Activated naive CD4-positive, alpha-beta T cell treated with anti-CD3 and anti-CD28 coated beads, Interleukin-2, amount 50 U/mL, for 16 hours (primary cell): ENCODE measurements around the gene ZNF714.
"Not testable (repeated sequence)": the region's sequence is repeated elsewhere in the genome, so short reads cannot be mapped to it uniquely, and the experiment has no call there.

ENCODE experiments used
- DNase-seq: peaks from one replicate; pipeline ENCODE4 v3.0.0-alpha.2; 2020

ZNF714 gene

DNA sequence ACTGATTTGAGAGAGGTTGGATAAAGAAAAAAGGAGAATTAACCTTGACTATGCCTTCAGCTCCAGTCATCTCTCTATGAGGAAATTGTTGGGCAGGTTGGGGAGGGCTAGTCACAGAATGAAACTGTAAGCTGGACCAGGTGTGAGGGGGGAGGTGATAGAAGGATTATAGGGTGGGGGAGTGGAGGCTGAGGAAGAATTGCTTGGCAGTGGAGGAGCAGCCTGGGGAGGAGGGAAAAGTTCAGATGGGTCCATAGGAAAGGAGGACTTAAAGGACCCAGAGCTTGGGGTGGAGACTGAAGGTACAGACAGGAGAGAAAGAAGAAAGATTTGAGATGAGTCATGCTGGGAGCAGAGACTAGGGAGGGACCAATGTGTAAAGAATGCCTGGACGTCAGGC is 51.6 kb downstream of the ZNF714 start:
- DNase-seq = no peak

DNA sequence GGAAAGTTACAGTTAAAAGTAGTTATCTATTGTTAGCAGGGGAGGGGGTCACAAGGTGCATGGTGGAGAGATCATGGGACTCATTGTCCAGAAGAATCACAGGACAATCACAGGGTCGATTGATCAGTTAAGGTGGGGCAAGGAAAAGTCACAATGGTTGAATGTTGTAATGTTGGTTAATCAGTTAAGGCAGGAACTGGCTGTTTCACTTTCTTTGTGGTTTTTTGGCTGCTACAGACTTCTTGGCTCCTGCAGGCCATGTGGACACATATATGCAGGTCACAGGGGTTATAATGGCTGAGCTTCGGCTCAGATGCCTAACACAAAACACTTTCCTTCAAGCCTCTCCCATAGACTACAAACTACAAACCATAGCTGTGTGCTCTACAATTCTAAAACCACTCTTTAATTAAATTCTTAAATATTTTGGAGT is 52.9 kb downstream of the ZNF714 start:
- no peak for DNase-seq

DNA sequence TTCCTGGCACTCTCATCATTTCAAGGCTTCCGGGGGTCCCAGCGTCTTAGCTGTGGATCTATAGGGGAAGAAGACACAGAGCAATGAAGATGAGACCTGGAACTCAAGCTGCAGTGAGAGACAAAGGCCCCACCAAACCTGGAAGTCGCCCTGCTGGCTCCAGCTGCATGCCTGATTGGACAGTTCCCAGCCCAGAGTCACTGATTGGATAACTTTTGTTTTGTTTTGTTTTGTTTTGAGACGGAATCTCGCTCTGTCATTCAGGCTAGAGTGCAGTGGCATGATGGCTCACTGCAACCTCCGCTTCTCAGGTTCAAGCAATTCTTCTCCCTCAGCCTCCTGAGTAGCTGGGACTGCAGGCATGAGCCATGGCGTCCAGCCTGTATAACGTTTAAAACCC is 53.4 kb downstream of the ZNF714 start:
- DNase-seq = no peak

DNA sequence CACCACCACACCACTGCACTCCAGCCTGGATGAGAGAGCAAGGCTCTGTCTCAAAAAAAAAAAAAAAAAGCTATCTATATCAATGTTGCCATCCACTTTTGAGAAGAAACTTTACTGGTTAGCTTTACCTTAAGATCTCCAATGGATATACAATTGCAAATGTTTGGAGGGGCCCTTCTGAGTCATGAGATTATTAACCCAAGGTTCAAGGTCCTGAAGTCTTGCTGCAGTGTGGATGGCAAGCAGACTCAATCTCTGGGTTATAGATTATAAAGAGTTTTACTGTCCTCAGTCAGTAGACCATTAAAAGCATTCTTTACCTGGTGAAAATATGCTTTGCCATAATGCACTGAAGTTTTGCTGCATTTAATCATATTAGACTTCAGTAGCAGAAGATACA is 56.1 kb downstream of the ZNF714 start:
- DNase-seq = no peak

DNA sequence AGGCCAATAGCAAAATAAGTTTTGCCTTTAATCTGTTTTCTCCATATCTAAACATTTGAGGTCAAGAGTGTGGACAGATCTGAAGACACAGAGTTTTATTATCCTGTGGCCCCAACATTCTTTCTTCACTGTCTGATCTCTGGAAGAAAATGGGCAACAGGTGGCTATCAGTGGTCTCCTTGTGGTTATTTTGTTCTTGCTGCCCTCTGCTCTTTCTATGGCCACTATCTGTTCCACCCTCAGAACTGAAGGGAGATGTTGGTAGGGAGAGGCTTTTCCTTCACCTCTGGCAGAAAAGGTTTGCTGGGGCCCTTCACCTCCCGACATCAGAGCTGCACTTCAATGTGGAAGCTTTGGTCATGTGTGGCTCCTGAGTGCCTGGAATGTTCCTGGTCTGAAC is 59.0 kb downstream of the ZNF714 start:
- DNase-seq = not testable (repeated sequence)

DNA sequence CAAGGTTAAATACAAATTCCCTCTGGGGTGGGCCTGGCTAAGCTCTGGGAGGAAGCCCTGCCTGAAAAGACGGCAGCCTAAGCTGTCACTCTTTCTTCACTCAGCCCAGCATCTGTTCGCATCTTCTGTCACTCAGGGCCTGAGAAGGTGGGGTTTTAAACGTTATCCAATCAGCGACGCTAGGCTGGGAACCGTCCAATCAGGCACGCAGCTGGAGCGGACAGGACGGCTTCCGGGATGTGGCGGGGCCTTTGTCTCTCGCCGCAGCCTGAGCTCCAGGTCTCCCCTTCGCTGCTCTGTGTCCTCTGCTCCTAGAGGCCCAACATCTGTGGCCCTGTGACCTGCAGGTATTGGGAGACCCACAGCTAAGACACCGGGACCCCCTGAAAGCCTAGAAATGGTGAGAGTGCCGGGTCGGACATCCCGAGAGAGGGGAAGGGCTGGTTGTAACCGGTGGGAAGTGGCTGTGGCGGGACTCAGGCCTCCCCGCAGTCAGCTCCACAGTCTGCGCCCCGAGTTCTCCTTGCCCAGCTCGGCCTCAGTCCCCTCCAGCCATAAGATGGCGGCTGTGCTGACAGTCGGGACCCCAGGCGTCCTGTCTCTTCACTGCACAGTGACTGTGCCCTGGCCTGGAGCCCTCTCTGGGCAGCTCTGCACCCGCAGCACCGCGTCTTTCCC is 59.9 kb downstream of the ZNF714 start, which contains the start of gene ZNF431:
TSS of gene ZNF431 (plus strand) at position 254 of the 678 bp plus-strand sequence. CDS start at position 398, 144 bp downstream.
- DNase-seq = peak; percentile 87

DNA sequence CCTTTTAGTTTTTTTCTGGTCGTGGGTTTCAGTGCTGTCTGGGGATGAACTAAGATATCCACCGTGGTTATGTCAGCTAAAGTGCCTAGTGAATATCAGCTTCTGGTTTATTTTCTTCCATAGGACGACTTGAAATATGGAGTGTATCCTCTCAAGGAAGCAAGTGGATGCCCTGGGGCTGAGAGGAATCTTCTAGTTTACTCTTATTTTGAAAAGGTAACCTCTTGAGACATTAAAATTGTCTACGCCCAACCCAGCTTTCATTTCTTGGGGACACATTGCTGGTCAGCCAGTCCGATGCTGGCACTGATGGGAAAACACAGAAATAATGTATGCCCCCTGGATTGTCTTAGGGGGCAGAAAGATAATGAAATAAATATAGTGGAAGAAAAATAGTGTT is 61.4 kb downstream of the ZNF714 start:
- DNase-seq = no peak

DNA sequence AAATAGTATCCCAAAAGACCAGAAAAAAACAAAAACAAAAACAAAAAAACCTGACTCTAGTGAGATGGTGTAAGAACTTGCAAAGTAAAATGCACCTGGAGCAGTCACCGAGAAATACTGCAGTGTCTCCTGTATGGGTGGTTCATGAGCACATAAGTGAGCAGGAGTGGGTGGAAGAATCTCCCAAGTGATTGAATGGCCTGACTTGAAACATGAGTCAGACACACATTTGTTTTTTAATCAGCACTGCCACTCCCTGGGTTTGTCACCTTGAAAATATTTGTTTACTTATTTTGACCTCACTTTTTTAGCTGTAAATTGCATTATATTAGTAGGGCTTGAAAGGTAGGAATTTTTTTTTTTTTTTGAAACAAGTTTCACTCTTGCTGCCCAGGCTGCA is 61.9 kb downstream of the ZNF714 start:
- no peak for DNase-seq

DNA sequence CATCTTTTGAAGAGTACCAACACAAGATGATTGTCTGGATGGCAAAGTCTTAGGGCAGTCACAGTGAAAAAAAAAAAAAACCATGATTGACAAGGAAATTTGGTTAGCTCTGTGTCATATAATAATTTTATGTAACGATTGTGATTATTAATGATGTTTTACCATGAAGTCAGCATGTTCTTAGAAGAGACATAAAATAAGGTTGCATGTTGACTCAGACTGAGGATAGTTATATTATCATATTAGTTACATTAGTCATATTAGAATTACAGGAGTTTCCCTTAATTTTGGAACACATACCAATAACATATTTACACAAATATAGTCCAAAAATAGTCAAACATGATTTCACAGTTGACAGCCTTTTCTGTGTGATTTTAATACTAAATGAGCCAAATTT is 65.5 kb downstream of the ZNF714 start:
- DNase-seq = no peak

DNA sequence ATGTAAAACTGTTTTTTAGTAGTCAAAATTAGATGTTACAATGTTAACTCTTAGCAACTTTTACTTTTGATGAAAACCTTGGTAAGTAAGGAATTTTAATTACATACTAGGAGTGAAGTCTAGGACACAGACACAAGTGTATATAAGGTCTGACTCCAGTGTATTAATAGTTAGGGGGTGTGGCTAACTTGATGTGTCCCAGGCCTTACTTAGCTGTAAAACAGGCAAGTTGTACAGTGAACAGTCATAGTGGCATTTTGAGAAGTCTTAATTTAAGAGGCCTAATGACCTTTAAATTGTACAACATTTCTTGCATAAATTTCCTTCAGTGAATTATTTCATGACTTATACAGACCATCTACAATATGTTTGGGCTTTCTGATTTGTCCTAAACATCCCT is 66.7 kb downstream of the ZNF714 start:
- no peak for DNase-seq

DNA sequence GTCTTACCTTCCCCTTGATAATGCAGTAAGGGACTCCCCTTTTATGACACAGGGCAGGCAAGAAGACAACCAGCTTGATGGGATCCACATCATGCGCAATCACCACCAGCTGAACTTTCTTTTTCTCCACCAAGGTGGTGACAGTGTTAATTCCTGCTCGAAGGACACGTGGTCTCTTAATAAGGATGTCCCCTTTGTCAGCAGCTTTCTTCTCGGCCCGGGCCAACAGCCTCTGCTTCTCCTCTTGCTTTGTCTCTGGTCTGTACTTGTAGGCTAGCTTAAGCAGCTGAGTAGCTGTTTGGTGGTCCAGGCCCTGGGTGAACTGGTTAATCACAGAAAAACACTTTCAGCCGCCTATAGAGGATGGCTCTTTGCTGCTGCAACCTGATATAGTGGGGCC is 67.9 kb downstream of the ZNF714 start:
- DNase-seq = no peak

DNA sequence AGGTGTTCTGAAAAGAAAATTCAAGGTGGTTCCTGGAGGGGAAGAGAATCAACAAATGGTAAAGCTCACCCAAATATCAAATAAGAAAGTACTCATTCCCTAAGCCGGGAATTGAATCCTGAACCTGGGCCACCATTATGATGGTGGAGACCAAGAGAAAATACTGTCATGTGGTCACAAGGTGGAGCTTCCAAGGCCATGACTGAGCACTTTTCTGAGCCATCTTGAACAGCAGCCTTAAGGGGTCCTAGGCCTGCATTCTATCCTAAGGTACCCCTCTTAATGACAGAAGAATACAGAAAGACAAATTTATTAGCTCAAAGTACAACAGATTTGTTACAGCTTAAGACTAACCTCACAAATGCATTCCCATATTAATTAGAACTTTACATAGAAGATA is 69.5 kb downstream of the ZNF714 start:
- DNase-seq = no peak

DNA sequence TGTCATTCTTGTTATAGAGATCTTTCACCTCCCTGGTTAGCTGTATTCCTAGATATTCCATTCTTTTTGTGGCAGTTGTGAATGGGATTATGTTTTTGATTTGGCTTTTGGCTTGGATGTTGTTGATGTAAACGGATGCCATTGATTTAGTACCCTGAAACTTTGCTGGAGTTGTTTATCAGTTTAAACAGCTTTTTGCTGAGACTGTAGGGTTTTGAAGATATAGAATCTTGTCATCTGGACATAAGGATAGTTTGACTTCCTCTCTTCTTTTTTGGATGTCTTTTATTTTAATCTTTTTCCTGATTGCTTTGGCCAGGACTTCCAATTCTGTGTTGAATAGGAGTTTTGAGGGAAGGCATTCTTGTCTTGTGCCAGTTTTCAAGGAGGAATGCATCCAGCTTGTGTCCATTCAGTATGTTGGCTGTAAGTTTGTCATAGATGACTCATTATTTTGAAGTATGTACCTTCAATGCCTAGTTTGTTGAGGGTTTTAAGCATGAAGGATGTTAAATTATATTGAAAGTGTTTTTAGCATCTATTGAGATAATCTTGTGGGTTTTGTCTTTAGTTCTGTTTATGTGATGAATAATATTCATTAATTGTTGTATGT is 76.6 kb downstream of the ZNF714 start:
- no peak for DNase-seq

DNA sequence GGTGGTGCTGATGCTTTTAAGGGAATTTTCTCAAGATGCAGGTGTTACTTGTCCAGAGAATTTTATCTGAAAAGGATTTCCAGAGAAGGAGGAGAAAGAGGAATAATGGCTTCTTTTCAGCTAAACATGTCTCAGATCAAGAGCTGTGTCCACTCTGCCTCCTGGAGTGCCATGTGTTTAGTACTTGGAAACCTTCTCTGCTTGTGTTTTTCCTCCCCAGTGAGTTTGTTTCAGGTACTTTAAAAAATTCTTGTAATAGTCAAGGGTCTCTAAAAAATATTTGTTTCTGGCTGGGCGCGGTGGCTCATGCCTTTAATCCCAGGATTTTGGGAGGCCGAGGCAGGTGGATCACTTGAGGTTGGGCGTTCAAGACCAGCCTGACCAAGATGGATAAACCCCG is 82.5 kb downstream of the ZNF714 start:
- DNase-seq = no peak

DNA sequence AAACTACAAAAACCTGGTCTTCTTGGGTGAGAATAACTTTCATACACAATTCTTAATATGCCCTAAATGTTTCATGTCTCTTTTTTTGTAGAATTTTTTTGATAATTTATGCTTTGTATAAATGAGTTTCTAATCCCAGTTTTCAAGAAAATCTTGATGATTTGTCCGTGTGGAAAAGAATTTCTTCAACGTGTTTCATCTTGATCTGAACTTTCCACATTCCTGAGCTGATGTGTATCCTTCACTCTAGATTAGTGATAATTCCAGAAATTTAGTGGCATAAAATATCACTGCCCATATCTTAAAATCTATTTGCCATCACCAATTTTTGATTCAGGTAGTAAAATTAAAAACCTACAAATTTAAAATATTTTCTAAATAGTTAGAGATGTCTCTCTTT is 84.4 kb downstream of the ZNF714 start:
- no peak for DNase-seq
